HepG2 (cell line): ENCODE results near the gene ZNFX1. TPM values are rescaled to one million over a fixed set of nuclear protein-coding genes. Genes with fewer than 3 reads are reported as not detected.

Source experiments
- ATAC-seq: fragments of 200-7000 bp; cut with Tn5 transposase; 3 replicates; pipeline ENCODE4 v1.9.1; 2020; ENCODE audit warnings: mild to moderate bottlenecking, moderate library complexity
- BruUV-seq: library from RNA; stranded (reverse); fragments of 400-500 nt; replicated peaks from 2 replicates; lab custom pipeline; 2021; lab: Mats Ljungman, UMichigan
- CTCF ChIA-PET: fragments of 300-600 bp; formaldehyde crosslinking; extraction: SDS; loops from one replicate; lab custom pipeline; 2021; ENCODE audit warnings: low total read pairs, inconsistent platforms, low intra/inter-chr PET ratio; lab: Yijun Ruan, JAX
- POLR2A ChIA-PET: fragments of 350-600 bp; sonication (Branson Sonifier 250); formaldehyde crosslinking; loops from one replicate; lab custom pipeline; 2020; ENCODE audit warnings: antibody characterized with exemption, inconsistent platforms; lab: Yijun Ruan, JAX
- DNase-seq: peaks from one replicate; pipeline ENCODE4 v3.0.0-alpha.2; 2015; ENCODE audit warnings: low spot score
- FAIRE-seq: peaks from 3 replicates; lab custom pipeline; 2011; peaks lifted over from hg19 to GRCh38; lab: Jason Lieb, UNC
- H2AFZ ChIP-seq: one replicate; pipeline ENCODE4 v1.6.1; 2011; ENCODE audit warnings: low read length, inconsistent platforms
- H3K27ac ChIP-seq: fragments of 300-600 bp; 3 replicates; pipeline ENCODE4 v1.8.0; 2011; ENCODE audit warnings: mixed run types, mild to moderate bottlenecking, mixed read lengths, low read length, inconsistent platforms; ENCODE audit not compliant: insufficient read depth; ENCODE audit errors: extremely low read length
- H3K27me3 ChIP-seq, 2 experiments: fragments of 200-600 bp in 1 of 2; 2 replicates in 1 of 2; 3 replicates in 1 of 2; pipeline versions ENCODE4 v1.6.0 to v1.8.0; 2011; ENCODE audit warnings: low read length in 2 of 2, mild to moderate bottlenecking in 2 of 2, moderate library complexity in 2 of 2, inconsistent platforms in 1 of 2; ENCODE audit not compliant: insufficient read depth in 2 of 2, control insufficient read depth in 1 of 2
- H3K36me3 ChIP-seq, 2 experiments: fragments of 200-600 bp in 1 of 2; replicated peaks in 1 of 2; 2 replicates in 1 of 2; 3 replicates in 1 of 2; pipeline versions ENCODE4 v1.5.1 to v1.8.0; 2011; ENCODE audit warnings: low read length in 2 of 2, inconsistent platforms in 1 of 2; ENCODE audit not compliant: insufficient read depth in 2 of 2, control insufficient read depth in 1 of 2
- H3K4me1 ChIP-seq: 2 replicates; pipeline ENCODE4 v1.5.1; 2012; ENCODE audit warnings: low read length, inconsistent platforms; ENCODE audit not compliant: insufficient read depth
- H3K4me2 ChIP-seq: 2 replicates; pipeline ENCODE4 v1.6.0; 2011; ENCODE audit warnings: low read depth, low read length, inconsistent platforms
- H3K4me3 ChIP-seq, 3 experiments: fragments of 200-600 bp in 1 of 3; sonication (generic), shearing (Covaris generic) in 1 of 3; replicated peaks in 1 of 3; 2 replicates each; pipeline ENCODE4 v1.5.1; 2011 to 2016; ENCODE audit warnings: low read length in 3 of 3, inconsistent platforms in 2 of 3, low read depth in 2 of 3, mild to moderate bottlenecking in 2 of 3, control low read depth in 1 of 3, mixed read lengths in 1 of 3; ENCODE audit not compliant: insufficient read depth in 1 of 3
- H3K79me2 ChIP-seq: one replicate; pipeline ENCODE4 v1.6.1; 2011; ENCODE audit warnings: low read length, inconsistent platforms; ENCODE audit not compliant: insufficient read depth
- H3K9ac ChIP-seq: 2 replicates; pipeline ENCODE4 v1.6.0; 2011; ENCODE audit warnings: mild to moderate bottlenecking, low read depth, low read length, inconsistent platforms; ENCODE audit not compliant: insufficient read depth
- H3K9me3 ChIP-seq: 2 replicates; pipeline ENCODE4 v1.5.1; 2012; ENCODE audit warnings: mild to moderate bottlenecking, low read length
- H4K20me1 ChIP-seq: 2 replicates; pipeline ENCODE4 v1.6.0; 2011; ENCODE audit warnings: inconsistent platforms, mild to moderate bottlenecking, low read length, moderate library complexity; ENCODE audit not compliant: insufficient read depth
- ARNT2 ChIP-seq: sonication (generic); formaldehyde crosslinking; IDR thresholded peaks from 2 replicates; pipeline ENCODE4 v1.8.0; 2022; ENCODE audit warnings: mild to moderate bottlenecking, low read depth, missing genetic modification reagents, moderate library complexity
- CERS6 ChIP-seq: sonication (generic); formaldehyde crosslinking; IDR thresholded peaks from 2 replicates; pipeline ENCODE4 v1.5.0; 2020; ENCODE audit warnings: missing genetic modification reagents
- GABPB1 ChIP-seq: IDR thresholded peaks from 2 replicates; pipeline ENCODE4 v1.6.1; 2016; ENCODE audit warnings: mild to moderate bottlenecking, missing genetic modification reagents, moderate library complexity, missing compliant biosample characterization
- GPN1 ChIP-seq: sonication (generic); formaldehyde crosslinking; IDR thresholded peaks from 2 replicates; pipeline ENCODE4 v1.5.1; 2020; ENCODE audit warnings: missing genetic modification reagents, borderline replicate concordance
- HBP1 ChIP-seq: IDR thresholded peaks from 2 replicates; pipeline ENCODE4 v1.6.1; 2016; ENCODE audit warnings: low read depth, control low read depth
- MBD4 ChIP-seq: IDR thresholded peaks from 2 replicates; pipeline ENCODE4 v1.6.1; 2012; ENCODE audit warnings: low read length, inconsistent platforms, borderline replicate concordance
- PAF1 ChIP-seq: IDR thresholded peaks from 2 replicates; pipeline ENCODE4 v1.6.1; 2016; ENCODE audit warnings: missing genetic modification reagents, missing compliant biosample characterization
- POLR2AphosphoS2 ChIP-seq: IDR thresholded peaks from 2 replicates; pipeline ENCODE4 v1.6.1; 2011; ENCODE audit warnings: low read depth, low read length, improper control_type of control experiment
- SAFB2 ChIP-seq: sonication (generic); formaldehyde crosslinking; IDR thresholded peaks from 2 replicates; pipeline ENCODE4 v1.5.1; 2020; ENCODE audit warnings: missing genetic modification reagents, low read depth, mild to moderate bottlenecking, borderline replicate concordance
- U2AF1 ChIP-seq: fragments of 200-400 bp; formaldehyde crosslinking; optimal IDR thresholded peaks from 2 replicates; pipeline ENCODE3; 2017; ENCODE audit warnings: mild to moderate bottlenecking, low read depth, low read length
- ZC3H4 ChIP-seq: sonication (generic); formaldehyde crosslinking; IDR thresholded peaks from 2 replicates; pipeline ENCODE4 v1.4.0; 2020; ENCODE audit warnings: missing genetic modification reagents, borderline replicate concordance
- ZKSCAN8 ChIP-seq: IDR thresholded peaks from 2 replicates; pipeline ENCODE4 v1.6.1; 2016; ENCODE audit warnings: borderline replicate concordance, missing genetic modification reagents, missing compliant biosample characterization
- ZNF562 ChIP-seq: sonication (generic); formaldehyde crosslinking; IDR thresholded peaks from 2 replicates; pipeline ENCODE4 v1.8.0; 2022; ENCODE audit warnings: missing genetic modification reagents, borderline replicate concordance
- ZNF724P ChIP-seq: sonication (generic); formaldehyde crosslinking; IDR thresholded peaks from 2 replicates; pipeline ENCODE4 v1.8.0; 2022; ENCODE audit warnings: missing genetic modification reagents, borderline replicate concordance
- WGBS: methylation state at CpG from one replicate; pipeline ENCODE4 v1.1.6; 2017; ENCODE audit warnings: low lambda C conversion rate; 5-methylcytosine and 5-hydroxymethylcytosine counted together
- in situ Hi-C: cut with HindIII; loops from 2 replicates; pipeline ENCODE4 v1.10.0; 2017; ENCODE audit warnings: low pct_unique_long_range_greater_than_20kb; ENCODE audit not compliant: extremely low pct_ligation_motif_present
- intact Hi-C: fragments of 100-400 bp; cut with micrococcal nuclease; formaldehyde crosslinking; loops from one replicate; pipeline ENCODE4 v1.10.0; 2022; ENCODE audit not compliant: unreplicated experiment
- polyA plus RNA-seq, 8 experiments: library from polyadenylated mRNA; depleted of rRNA in 3 of 8; stranded (reverse) in 7 of 8; unstranded in 1 of 8; fragments of >200 nt; fragmentation: Illumina TruSeq in 4 of 8; extraction: Trizol in 4 of 8; gene quantifications; 2 replicates each; pipeline versions ENCODE4 v1.2.1 to v1.2.3, GENCODE V29; 2011 to 2016; ENCODE audit warnings: low read depth in 4 of 8, missing spikeins in 1 of 8, mixed read lengths in 1 of 8; ENCODE audit not compliant: insufficient read depth in 1 of 8
- total RNA-seq, 5 experiments: library from RNA; depleted of rRNA; stranded (reverse); fragments of >200 nt; fragmentation: Illumina TruSeq; extraction: Trizol; gene quantifications; 2 replicates each; pipeline ENCODE4 v1.2.3, GENCODE V29; 2016; ENCODE audit warnings: low read depth in 1 of 5
- TF ChIP-seq, protein P1 (sequence below): sonication (generic); formaldehyde crosslinking; IDR thresholded peaks from 2 replicates; pipeline ENCODE4 v1.8.0; 2022; ENCODE audit warnings: mild to moderate bottlenecking, missing genetic modification reagents

The ZNFX1 gene
- total and polyA plus RNA-seq, 2 of the 13 experiments (the other 11 are each of a cell fraction or from before 2014, with no cell fraction given) = 2.9 to 11.1 TPM

GRCh38 chr20:49290608-49291191 is 12.8 kb upstream of the ZNFX1 start (continued):
- TF ChIP-seq CERS6 = no peak
- TF ChIP-seq GABPB1 = 0 out of 2 replicates have a peak, but pooled peaks have one; percentile 16

DNA sequence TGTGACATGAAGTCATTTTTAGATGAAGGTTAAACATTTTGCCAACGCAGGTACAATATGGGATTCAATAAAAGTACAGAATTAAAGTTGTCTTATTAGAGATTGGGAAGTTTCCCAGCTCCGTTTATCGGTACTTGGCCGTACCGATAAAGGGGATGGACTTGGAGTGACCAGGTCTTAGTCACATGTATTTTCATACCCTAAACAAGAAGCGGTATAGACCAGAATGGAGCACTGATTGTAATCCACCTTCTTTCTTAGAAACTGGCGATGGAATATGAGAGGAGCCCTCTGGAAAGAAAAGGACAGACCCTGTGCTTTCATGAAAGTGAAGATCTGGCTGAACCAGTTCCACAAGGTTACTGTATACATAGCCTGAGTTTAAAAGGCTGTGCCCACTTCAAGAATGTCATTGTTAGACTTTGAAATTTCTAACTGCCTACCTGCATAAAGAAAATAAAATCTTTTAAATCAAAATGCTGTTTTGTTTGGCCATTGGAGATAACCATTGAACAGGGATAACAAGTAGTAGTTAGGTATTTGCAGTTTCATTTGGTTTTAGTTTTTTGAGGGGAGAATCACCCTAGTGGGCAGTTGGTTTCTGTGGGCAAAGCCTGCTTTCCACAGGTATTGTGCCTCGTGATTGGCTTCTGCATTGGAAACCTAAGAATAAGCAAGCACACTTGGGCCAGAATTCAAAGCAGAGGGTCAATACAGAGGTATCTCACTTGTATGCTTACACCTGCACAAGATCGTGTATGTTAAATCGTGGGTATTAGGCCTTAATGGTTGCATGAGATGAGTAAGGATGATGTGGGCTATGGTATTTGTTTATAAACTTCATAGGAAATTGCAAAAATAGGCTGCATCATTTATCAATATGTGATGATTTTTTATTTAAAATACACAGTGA is 11.2 kb upstream of the ZNFX1 start:
- ChIA-PET POLR2A (interaction anchor here (0.6 to 4.2 kb wide), 6 partner anchors 8 to 784 kb away, joined by 3 to 46 read pairs (median 4); partner anchors contain the start of gene ZNFX1), CTCF (no interaction called here)
- BruUV-seq = no TSS peak
- no peak for ATAC-seq
- 93% methylated on average over 10 of the region's 10 CpGs for WGBS
- in situ Hi-C loops (no loop called here), intact Hi-C loops (no loop called here)
- no peak overlapping the region for H3K4me2 ChIP-seq
- no peaks in the 10 kb centered on the region for H3K27me3 ChIP-seq
- peaks cover 44 to 69% of the 10 kb centered on the region in 2 experiments for H3K36me3 ChIP-seq
- H3K4me1 ChIP-seq = peaks cover 46% of the 10 kb centered on the region
- no peak overlapping the region for H3K4me3 ChIP-seq
- no peak overlapping the region for H3K9ac ChIP-seq
- H3K9me3 ChIP-seq = no peaks in the 10 kb centered on the region
- no peak for DNase-seq
- H2AFZ ChIP-seq = no peak overlapping the region
- FAIRE-seq = no peak
- peak overlapping the region; percentile 0 for H3K27ac ChIP-seq
- H3K79me2 ChIP-seq = peaks cover 41% of the 10 kb centered on the region
- H4K20me1 ChIP-seq = peaks cover 70% of the 10 kb centered on the region
- TF ChIP-seq ZNF562 (0 out of 2 replicates have a peak, but pooled peaks have one; percentile 20), GPN1 (no peak), HBP1 (CRISPR knock-in tag) (no peak), ZC3H4 (CRISPR knock-in tag) (0 out of 2 replicates have a peak, but pooled peaks have one; percentile 61), SAFB2 (CRISPR knock-in tag) (0 out of 2 replicates have a peak, but pooled peaks have one; percentile 19), MBD4 (peak; percentile 65; the same call in 1 of the 2 replicates), POLR2AphosphoS2 (peak; percentile 97; the same call in 1 of the 2 replicates), ZKSCAN8 (CRISPR knock-in tag) (no peak), ARNT2 (CRISPR knock-in tag) (peak; percentile 57; the same call in 1 of the 2 replicates), ZNF724P (CRISPR knock-in tag) (0 out of 2 replicates have a peak, but pooled peaks have one; percentile 31), U2AF1 (peak; percentile 31), PAF1 (peak; percentile 91)
- TF ChIP-seq, protein P1, sequence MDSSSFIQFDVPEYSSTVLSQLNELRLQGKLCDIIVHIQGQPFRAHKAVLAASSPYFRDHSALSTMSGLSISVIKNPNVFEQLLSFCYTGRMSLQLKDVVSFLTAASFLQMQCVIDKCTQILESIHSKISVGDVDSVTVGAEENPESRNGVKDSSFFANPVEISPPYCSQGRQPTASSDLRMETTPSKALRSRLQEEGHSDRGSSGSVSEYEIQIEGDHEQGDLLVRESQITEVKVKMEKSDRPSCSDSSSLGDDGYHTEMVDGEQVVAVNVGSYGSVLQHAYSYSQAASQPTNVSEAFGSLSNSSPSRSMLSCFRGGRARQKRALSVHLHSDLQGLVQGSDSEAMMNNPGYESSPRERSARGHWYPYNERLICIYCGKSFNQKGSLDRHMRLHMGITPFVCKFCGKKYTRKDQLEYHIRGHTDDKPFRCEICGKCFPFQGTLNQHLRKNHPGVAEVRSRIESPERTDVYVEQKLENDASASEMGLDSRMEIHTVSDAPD (CRISPR knock-in tag) = 0 out of 2 replicates have a peak, but pooled peaks have one; percentile 8
